ENCODE results near the gene JPH3. TPM values are rescaled to one million over a fixed set of nuclear protein-coding genes. Genes with fewer than 3 reads are reported as not detected.

Gene JPH3
- total RNA-seq, 2 experiments from 2014 or later = 0.07 to 0.09 TPM

GRCh38 chr16:87638736-87639135 lies 36.4 kb downstream of the JPH3 start:
- Mint-ChIP-seq H3K9me3 (no peaks in the 10 kb centered on the region), H3K4me3 (no peak overlapping the region), H3K27ac (no peak overlapping the region), H3K4me1 (ENCODE audit: low read depth) (peaks cover 17% of the 10 kb centered on the region), H3K27me3 (no peaks in the 10 kb centered on the region), H3K36me3 (ENCODE audit: low read depth) (no peaks in the 10 kb centered on the region)
- ChIA-PET POLR2A (no interaction called here), CTCF (no interaction called here)
- DNase-seq (no peak), ATAC-seq (no peak)
- TF ChIP-seq CTCF (IDR thresholded peaks at IDR 0.05) = no peak
- intact Hi-C loops (cut with micrococcal nuclease) = loop anchor here (5.0 to 10.0 kb wide), 3 partner anchors 54 to 221 kb away; no protein-coding TSS in a partner anchor

DNA sequence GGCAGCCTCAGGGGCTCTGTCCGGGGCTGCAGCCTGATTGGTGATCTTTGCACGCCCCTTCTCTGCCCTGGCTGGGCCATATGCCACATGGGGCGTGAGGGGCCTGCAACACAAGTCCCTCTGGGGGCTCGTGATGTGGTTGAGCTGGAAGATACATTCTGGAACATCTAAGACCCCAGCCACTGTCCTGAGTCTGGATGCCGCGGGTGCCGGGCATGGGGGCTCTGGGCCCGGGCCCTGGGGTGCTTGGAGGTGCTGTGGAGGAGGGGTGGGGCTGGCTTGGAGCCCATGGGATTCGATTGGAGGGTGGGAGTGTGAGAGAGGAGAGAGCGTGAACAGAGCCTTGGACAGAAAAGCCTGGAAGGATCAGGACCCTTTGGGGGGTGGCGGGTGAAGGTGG lies 39.4 kb downstream of the JPH3 start:
- CTCF ChIA-PET = interaction anchor here (1.2 kb wide), 1 partner anchor 71 kb away, joined by 3 read pairs; no protein-coding TSS in a partner anchor

DNA sequence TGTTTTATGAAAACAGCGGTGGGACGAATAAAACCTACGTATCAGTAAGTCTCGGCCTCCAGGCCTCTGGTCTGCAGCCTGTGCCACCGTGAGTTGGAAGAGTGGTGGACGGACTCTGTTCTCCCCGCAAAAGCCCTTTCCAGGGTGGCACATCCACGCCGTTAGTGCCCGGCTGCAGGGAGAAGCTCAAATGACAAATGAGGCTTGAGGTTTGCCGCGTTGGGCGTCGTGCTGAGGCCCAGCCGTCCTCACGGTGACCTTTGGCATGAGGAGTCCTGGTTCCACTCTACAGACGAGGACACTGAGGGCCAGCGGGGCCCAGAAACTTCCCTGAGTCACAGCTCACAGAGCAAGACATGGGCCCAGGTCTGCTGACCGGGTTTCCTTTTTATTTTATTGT lies 40.2 kb downstream of the JPH3 start:
- Mint-ChIP-seq H3K36me3 (ENCODE audit: low read depth) (no peaks in the 10 kb centered on the region), H3K4me3 (no peak overlapping the region), H3K27me3 (peaks cover 2% of the 10 kb centered on the region), H3K9me3 (no peaks in the 10 kb centered on the region), H3K27ac (no peak overlapping the region), H3K4me1 (ENCODE audit: low read depth) (no peaks in the 10 kb centered on the region)
- intact Hi-C loops (cut with micrococcal nuclease) = no loop called here
- DNase-seq (no peak), ATAC-seq (no peak)
- TF ChIP-seq CTCF (IDR thresholded peaks at IDR 0.05) = no peak
- POLR2A ChIA-PET = no interaction called here
- CTCF ChIA-PET = interaction anchor here (1.2 kb wide), 1 partner anchor 72 kb away, joined by 3 read pairs; no protein-coding TSS in a partner anchor

More for the DNA sequence above, 39.4 kb downstream of the JPH3 start:
- intact Hi-C loops (cut with micrococcal nuclease) = no loop called here
- Mint-ChIP-seq H3K27ac (no peak overlapping the region), H3K27me3 (peaks cover 2% of the 10 kb centered on the region), H3K9me3 (no peaks in the 10 kb centered on the region), H3K36me3 (ENCODE audit: low read depth) (no peaks in the 10 kb centered on the region), H3K4me3 (no peak overlapping the region), H3K4me1 (ENCODE audit: low read depth) (no peaks in the 10 kb centered on the region)
- DNase-seq (no peak), ATAC-seq (no peak)
- no peak for TF ChIP-seq CTCF (IDR thresholded peaks at IDR 0.05)
- POLR2A ChIA-PET = no interaction called here

- H3K4me3 Mint-ChIP-seq = no peak overlapping the region
- H3K9me3 Mint-ChIP-seq = no peaks in the 10 kb centered on the region
- DNase-seq = no peak
- H3K27me3 Mint-ChIP-seq = peaks cover 2% of the 10 kb centered on the region
- no peaks in the 10 kb centered on the region for H3K36me3 Mint-ChIP-seq (ENCODE audit: low read depth)
- no peak for ATAC-seq
- CTCF ChIA-PET = interaction anchor here (1.1 kb wide), 1 partner anchor 9 kb away, joined by 3 read pairs; no protein-coding TSS in a partner anchor
- TF ChIP-seq CTCF (IDR thresholded peaks at IDR 0.05) = no peak
- POLR2A ChIA-PET = no interaction called here
- no peak overlapping the region for H3K27ac Mint-ChIP-seq
- intact Hi-C loops (cut with micrococcal nuclease) = no loop called here
- no peaks in the 10 kb centered on the region for H3K4me1 Mint-ChIP-seq (ENCODE audit: low read depth)
Measured at GRCh38 chr16:87644186-87644585, 41.9 kb downstream of the JPH3 start.

DNA sequence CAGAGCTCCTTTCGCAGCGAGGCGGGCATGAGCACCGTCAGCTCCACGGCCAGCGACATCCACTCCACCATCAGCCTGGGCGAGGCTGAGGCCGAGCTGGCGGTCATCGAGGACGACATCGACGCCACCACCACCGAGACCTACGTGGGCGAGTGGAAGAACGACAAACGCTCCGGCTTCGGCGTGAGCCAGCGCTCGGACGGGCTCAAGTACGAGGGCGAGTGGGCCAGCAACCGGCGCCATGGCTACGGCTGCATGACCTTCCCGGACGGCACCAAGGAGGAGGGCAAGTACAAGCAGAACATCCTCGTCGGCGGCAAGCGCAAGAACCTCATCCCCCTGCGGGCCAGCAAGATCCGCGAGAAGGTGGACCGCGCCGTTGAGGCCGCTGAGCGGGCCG lies 42.3 kb downstream of the JPH3 start:
- no peaks in the 10 kb centered on the region for H3K4me1 Mint-ChIP-seq (ENCODE audit: low read depth)
- CTCF ChIA-PET = interaction anchor here (1.1 kb wide), 1 partner anchor 9 kb away, joined by 3 read pairs; no protein-coding TSS in a partner anchor
- H3K27ac Mint-ChIP-seq = no peak overlapping the region
- no peaks in the 10 kb centered on the region for H3K9me3 Mint-ChIP-seq
- no peak overlapping the region for H3K4me3 Mint-ChIP-seq
- DNase-seq = no peak
- no peak for ATAC-seq
- H3K27me3 Mint-ChIP-seq = peaks cover 2% of the 10 kb centered on the region
- POLR2A ChIA-PET = no interaction called here
- TF ChIP-seq CTCF (IDR thresholded peaks at IDR 0.05) = no peak
- intact Hi-C loops (cut with micrococcal nuclease) = no loop called here
- H3K36me3 Mint-ChIP-seq (ENCODE audit: low read depth) = no peaks in the 10 kb centered on the region

Data from activated CD8-positive, alpha-beta T cell treated with anti-CD3 and anti-CD28 coated beads for 36 hours (primary cell).